HEK293 (cell line): ENCODE measurements around the gene OR2AT4.

Experiments used
- CTCF ChIP-seq: fragments of 450-650 bp; formaldehyde crosslinking; IDR thresholded peaks from 2 replicates; pipeline ENCODE4 v1.5.1; 2016; ENCODE audit warnings: missing biosample characterization, missing genetic modification characterization
- GFI1B ChIP-seq: fragments of 450-650 bp; formaldehyde crosslinking; IDR thresholded peaks from 2 replicates; pipeline ENCODE4 v1.5.1; 2016; ENCODE audit warnings: missing biosample characterization, missing genetic modification characterization
- HIC1 ChIP-seq: fragments of 450-650 bp; formaldehyde crosslinking; IDR thresholded peaks from 2 replicates; pipeline ENCODE4 v1.5.1; 2016; ENCODE audit warnings: missing biosample characterization, missing genetic modification characterization
- HOXA7 ChIP-seq: sonication (generic); formaldehyde crosslinking; IDR thresholded peaks from 2 replicates; pipeline ENCODE4 v1.8.1; 2022; ENCODE audit warnings: missing genetic modification reagents, borderline replicate concordance
- MZF1 ChIP-seq: fragments of 450-650 bp; formaldehyde crosslinking; IDR thresholded peaks from 2 replicates; pipeline ENCODE4 v1.5.1; 2017; ENCODE audit warnings: missing biosample characterization, missing genetic modification characterization, borderline replicate concordance
- OVOL3 ChIP-seq: fragments of 450-650 bp; formaldehyde crosslinking; IDR thresholded peaks from 2 replicates; pipeline ENCODE4 v1.5.1; 2016; ENCODE audit warnings: missing biosample characterization, missing genetic modification characterization
- ZNF184 ChIP-seq: fragments of 450-650 bp; IDR thresholded peaks from 2 replicates; pipeline ENCODE4 v1.5.1; 2018; ENCODE audit warnings: missing biosample characterization, mild to moderate bottlenecking, missing genetic modification characterization
- ZNF214 ChIP-seq: fragments of 450-650 bp; formaldehyde crosslinking; IDR thresholded peaks from 2 replicates; pipeline ENCODE4 v1.5.1; 2017; ENCODE audit warnings: missing biosample characterization, mild to moderate bottlenecking, missing genetic modification characterization, borderline replicate concordance
- ZNF266 ChIP-seq: fragments of 450-650 bp; formaldehyde crosslinking; IDR thresholded peaks from 2 replicates; pipeline ENCODE4 v1.5.1; 2016; ENCODE audit warnings: missing biosample characterization, missing genetic modification characterization, low read depth
- ZNF274 ChIP-seq, 2 experiments: fragments of 200-500 bp in 1 of 2; fragments of 450-650 bp in 1 of 2; sonication (Bioruptor generic) in 1 of 2; formaldehyde crosslinking in 1 of 2; IDR thresholded peaks; 2 replicates each; pipeline versions ENCODE4 v1.5.1 to v1.6.1; 2014 to 2016; ENCODE audit warnings: borderline replicate concordance in 1 of 2, inconsistent platforms in 1 of 2, low read length in 1 of 2, missing biosample characterization in 1 of 2, missing genetic modification characterization in 1 of 2
- ZNF423 ChIP-seq: fragments of 450-650 bp; formaldehyde crosslinking; IDR thresholded peaks from 2 replicates; pipeline ENCODE4 v1.5.1; 2016; ENCODE audit warnings: missing biosample characterization, missing genetic modification characterization
- ZNF514 ChIP-seq: fragments of 450-650 bp; formaldehyde crosslinking; IDR thresholded peaks from 2 replicates; pipeline ENCODE4 v1.5.1; 2016; ENCODE audit warnings: missing biosample characterization, missing genetic modification characterization
- ZNF639 ChIP-seq: fragments of 450-650 bp; formaldehyde crosslinking; IDR thresholded peaks from 2 replicates; pipeline ENCODE4 v1.5.1; 2016; ENCODE audit warnings: missing biosample characterization, missing genetic modification characterization
- ZSCAN5A ChIP-seq: fragments of 450-650 bp; formaldehyde crosslinking; IDR thresholded peaks from 2 replicates; pipeline ENCODE4 v1.5.1; 2016; ENCODE audit warnings: missing biosample characterization, missing genetic modification characterization

- TF ChIP-seq CTCF (tag by site-specific recombination) (no peak), MZF1 (tag by site-specific recombination) (no peak), HIC1 (tag by site-specific recombination) (no peak), ZNF514 (tag by site-specific recombination) (no peak), ZNF184 (tag by site-specific recombination) (no peak), GFI1B (tag by site-specific recombination) (no peak), ZNF639 (tag by site-specific recombination) (no peak), HOXA7 (no peak), ZNF214 (tag by site-specific recombination) (no peak), OVOL3 (tag by site-specific recombination) (no peak), ZNF274 (IDR thresholded peaks at IDR 0.05; ENCODE audit: low read length) (no peak), ZNF274 (tag by site-specific recombination; IDR thresholded peaks at IDR 0.05; ENCODE audit: borderline replicate concordance) (no peak), ZNF266 (tag by site-specific recombination) (no peak), ZNF423 (tag by site-specific recombination) (no peak), ZSCAN5A (no peak)
Observed at GRCh38 chr11:75141166-75141565, 44.5 kb upstream of the OR2AT4 start.
